Progenitor cell of endocrine pancreas (in vitro differentiated cells): ENCODE results near the gene BHLHE23. TPM values are rescaled to one million over a fixed set of nuclear protein-coding genes. Genes with fewer than 3 reads are reported as not detected.
"Not testable (repeated sequence)": the region's sequence is repeated elsewhere in the genome, so short reads cannot be mapped to it uniquely, and the experiment has no call there.

Experiments used
- DNase-seq: peaks from one replicate; pipeline ENCODE4 v3.0.0; 2021; ENCODE audit warnings: low spot score; ENCODE audit not compliant: unreplicated experiment
- H3K27ac Mint-ChIP-seq: 2 replicates; pipeline ENCODE4 v1.8.0; 2021; ENCODE audit warnings: mild to moderate bottlenecking, moderate library complexity, mixed read lengths
- H3K27me3 Mint-ChIP-seq: 2 replicates; pipeline ENCODE4 v1.8.0; 2021; ENCODE audit warnings: mixed read lengths
- H3K36me3 Mint-ChIP-seq: 2 replicates; pipeline ENCODE4 v1.8.0; 2022; ENCODE audit warnings: mixed read lengths; ENCODE audit not compliant: insufficient read depth
- H3K4me1 Mint-ChIP-seq: 2 replicates; pipeline ENCODE4 v1.8.0; 2021; ENCODE audit warnings: low read depth, mixed read lengths
- H3K4me3 Mint-ChIP-seq: 2 replicates; pipeline ENCODE4 v1.8.0; 2021; ENCODE audit warnings: low read depth, mild to moderate bottlenecking, moderate library complexity, mixed read lengths
- H3K9me3 Mint-ChIP-seq: 2 replicates; pipeline ENCODE4 v1.8.0; 2021; ENCODE audit warnings: low read depth, mixed read lengths
- total RNA-seq: library from RNA; stranded (reverse); gene quantifications from 2 replicates; pipeline ENCODE4 v1.2.1, GENCODE V29; 2021
- TF ChIP-seq, protein P1 (sequence below): fragments of 200-600 bp; sonication (generic); IDR thresholded peaks from one replicate; pipeline ENCODE4 v1.5.0; 2021; ENCODE audit warnings: antibody characterized with exemption, mild to moderate bottlenecking; ENCODE audit not compliant: unreplicated experiment

Gene BHLHE23
- total RNA-seq, 1 donor from 2014 or later, result not detected

DNA sequence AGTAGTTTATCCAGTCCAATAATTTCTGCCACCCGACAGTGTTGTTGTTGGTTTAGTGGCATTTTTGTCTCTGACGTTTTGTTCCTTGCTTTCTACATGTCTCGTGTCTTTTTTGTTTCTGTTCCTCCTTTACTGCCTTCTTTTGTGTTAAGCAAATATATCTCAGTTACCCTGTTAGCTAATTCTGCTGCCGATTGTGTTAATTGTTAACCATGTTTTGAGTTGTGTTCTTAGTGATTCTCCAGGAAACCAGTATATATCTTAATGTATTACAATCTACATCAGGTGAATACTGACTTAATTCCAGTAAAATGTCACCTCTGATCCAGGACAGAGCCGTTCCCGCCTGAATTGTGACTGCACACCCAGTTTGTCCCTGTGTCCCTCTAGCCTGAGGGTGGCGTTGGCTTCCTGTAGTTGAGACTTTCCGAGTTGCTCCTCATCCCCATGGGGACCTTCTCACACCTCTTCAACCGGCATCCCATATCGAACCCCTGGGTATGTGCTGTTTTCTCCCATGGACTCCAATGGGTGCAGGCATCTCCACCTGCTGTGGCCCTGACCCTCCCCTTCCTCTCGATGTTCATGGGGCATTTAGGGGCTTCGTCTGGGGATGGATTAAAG lies 35.8 kb upstream of the BHLHE23 start:
- Mint-ChIP-seq H3K27ac (no peak overlapping the region), H3K4me3 (no peak overlapping the region), H3K9me3 (no peaks in the 10 kb centered on the region), H3K27me3 (peaks cover 35% of the 10 kb centered on the region), H3K4me1 (peaks cover 4% of the 10 kb centered on the region), H3K36me3 (no peaks in the 10 kb centered on the region)
- no peak for DNase-seq
- TF ChIP-seq, protein P1, sequence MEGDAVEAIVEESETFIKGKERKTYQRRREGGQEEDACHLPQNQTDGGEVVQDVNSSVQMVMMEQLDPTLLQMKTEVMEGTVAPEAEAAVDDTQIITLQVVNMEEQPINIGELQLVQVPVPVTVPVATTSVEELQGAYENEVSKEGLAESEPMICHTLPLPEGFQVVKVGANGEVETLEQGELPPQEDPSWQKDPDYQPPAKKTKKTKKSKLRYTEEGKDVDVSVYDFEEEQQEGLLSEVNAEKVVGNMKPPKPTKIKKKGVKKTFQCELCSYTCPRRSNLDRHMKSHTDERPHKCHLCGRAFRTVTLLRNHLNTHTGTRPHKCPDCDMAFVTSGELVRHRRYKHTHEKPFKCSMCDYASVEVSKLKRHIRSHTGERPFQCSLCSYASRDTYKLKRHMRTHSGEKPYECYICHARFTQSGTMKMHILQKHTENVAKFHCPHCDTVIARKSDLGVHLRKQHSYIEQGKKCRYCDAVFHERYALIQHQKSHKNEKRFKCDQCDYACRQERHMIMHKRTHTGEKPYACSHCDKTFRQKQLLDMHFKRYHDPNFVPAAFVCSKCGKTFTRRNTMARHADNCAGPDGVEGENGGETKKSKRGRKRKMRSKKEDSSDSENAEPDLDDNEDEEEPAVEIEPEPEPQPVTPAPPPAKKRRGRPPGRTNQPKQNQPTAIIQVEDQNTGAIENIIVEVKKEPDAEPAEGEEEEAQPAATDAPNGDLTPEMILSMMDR, result no peak

GRCh38 chr20:63041776-63042175 lies 35.0 kb upstream of the BHLHE23 start:
- TF ChIP-seq, protein P1, result no peak
- Mint-ChIP-seq H3K36me3 (no peaks in the 10 kb centered on the region), H3K4me1 (peaks cover 4% of the 10 kb centered on the region), H3K27ac (no peak overlapping the region), H3K9me3 (no peaks in the 10 kb centered on the region), H3K4me3 (no peak overlapping the region), H3K27me3 (peaks cover 39% of the 10 kb centered on the region)
- DNase-seq, result no peak

GRCh38 chr20:63037669-63038268 lies 31.0 kb upstream of the BHLHE23 start:
- no peak for DNase-seq

GRCh38 chr20:63036291-63036690 lies 29.5 kb upstream of the BHLHE23 start:
- DNase-seq, result no peak
- Mint-ChIP-seq H3K4me1 (peaks cover 6% of the 10 kb centered on the region), H3K9me3 (no peaks in the 10 kb centered on the region), H3K4me3 (no peak overlapping the region), H3K36me3 (no peaks in the 10 kb centered on the region), H3K27ac (no peak overlapping the region), H3K27me3 (peaks cover 61% of the 10 kb centered on the region)
- TF ChIP-seq, protein P1, result no peak

More at GRCh38 chr20:63037669-63038268, 31.0 kb upstream of the BHLHE23 start:
- Mint-ChIP-seq H3K4me1 (peaks cover 9% of the 10 kb centered on the region), H3K9me3 (no peaks in the 10 kb centered on the region), H3K27ac (no peak overlapping the region), H3K36me3 (no peaks in the 10 kb centered on the region), H3K27me3 (peaks cover 54% of the 10 kb centered on the region), H3K4me3 (no peak overlapping the region)
- TF ChIP-seq, protein P1, result no peak

DNA sequence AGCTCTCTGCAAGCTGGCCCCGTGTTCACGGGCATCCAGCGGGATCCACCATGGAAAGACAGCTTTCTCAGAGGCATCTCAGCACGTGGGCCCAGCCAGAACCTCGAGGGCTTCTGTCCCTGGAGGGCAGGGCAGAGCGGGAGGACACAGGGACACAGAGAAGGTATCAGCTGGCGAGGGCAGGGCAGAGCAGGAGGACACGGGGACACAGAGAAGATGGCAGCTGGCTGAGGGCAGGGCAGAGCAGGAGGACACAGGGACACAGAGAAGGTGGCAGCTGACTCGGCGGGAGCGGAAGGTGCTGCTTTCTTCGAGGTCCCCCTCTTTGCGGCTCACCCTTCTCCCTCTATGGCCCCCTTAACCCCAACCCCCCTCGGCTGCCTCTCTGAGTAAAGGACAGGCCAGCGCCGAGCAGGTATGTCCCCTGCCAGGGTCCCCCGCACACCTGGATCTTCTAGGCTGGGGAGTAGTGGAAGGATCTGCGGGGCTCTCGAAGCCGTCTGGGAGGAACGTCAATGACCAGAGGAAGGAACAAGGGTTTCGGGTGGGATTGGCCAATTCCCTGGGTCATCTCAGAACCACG lies 28.9 kb upstream of the BHLHE23 start:
- no peak for DNase-seq
- H3K4me1 Mint-ChIP-seq, result peaks cover 6% of the 10 kb centered on the region
- H3K36me3 Mint-ChIP-seq, result no peaks in the 10 kb centered on the region
- H3K27ac Mint-ChIP-seq, result no peak overlapping the region
- no peak overlapping the region for H3K4me3 Mint-ChIP-seq
- H3K9me3 Mint-ChIP-seq, result no peaks in the 10 kb centered on the region
- TF ChIP-seq, protein P1, result no peak
- H3K27me3 Mint-ChIP-seq, result peaks cover 56% of the 10 kb centered on the region

GRCh38 chr20:63034710-63035602 lies 28.2 kb upstream of the BHLHE23 start:
- H3K4me3 Mint-ChIP-seq, H3K27ac Mint-ChIP-seq, H3K36me3 Mint-ChIP-seq, H3K4me1 Mint-ChIP-seq, DNase-seq, H3K9me3 Mint-ChIP-seq: not testable (repeated sequence)
- H3K27me3 Mint-ChIP-seq, result peaks cover 48% of the 10 kb centered on the region
